CD4-positive, CD25-positive, alpha-beta regulatory T cell (primary cell): ENCODE results near the gene UPK3B. TPM values are rescaled to one million over a fixed set of nuclear protein-coding genes. Genes with fewer than 3 reads are reported as not detected.

Experiments
- polyA plus RNA-seq, 4 donors: library from polyadenylated mRNA; unstranded; fragments of 300-500 nt; fragmentation: Illumina TruSeq; gene quantifications; one replicate each; pipeline ENCODE4 v1.2.3, GENCODE V29; 2021
- total RNA-seq: library from RNA; stranded (reverse); gene quantifications from one replicate; pipeline ENCODE4 v1.2.3, GENCODE V29; 2022

The UPK3B gene
- total and polyA plus RNA-seq, 5 donors from 2014 or later, result 0.17 to 8.4 TPM; not detected in 3

Other genes with a start within 250 kb of the UPK3B start
- gene HSPB1, start 207.9 kb upstream of the UPK3B start, total RNA-seq, result 23.0 TPM
- gene HSPB1, start 207.9 kb upstream of the UPK3B start, polyA plus RNA-seq, result 10 to 100 TPM; 48.8 to 81.2 (median 56.3) TPM
- 36.6 TPM for gene YWHAG, start 151.6 kb upstream of the UPK3B start, total RNA-seq
- gene YWHAG, start 151.6 kb upstream of the UPK3B start, polyA plus RNA-seq, result 1 to 10 TPM; 1.7 to 2.7 (median 2.0) TPM
- gene SSC4D, start 100.9 kb upstream of the UPK3B start, total RNA-seq, result not detected
- under 1 TPM in 2 of 4 donors, not detected in 2; 0.25 to 0.65 TPM for gene SSC4D, start 100.9 kb upstream of the UPK3B start, polyA plus RNA-seq
- 2.2 TPM for gene ZP3, start 85.6 kb upstream of the UPK3B start, total RNA-seq
- 1 to 10 TPM; 1.6 to 4.4 (median 2.9) TPM for gene ZP3, start 85.6 kb upstream of the UPK3B start, polyA plus RNA-seq
- 36.0 TPM for gene DTX2, start 48.8 kb upstream of the UPK3B start, total RNA-seq
- gene DTX2, start 48.8 kb upstream of the UPK3B start, polyA plus RNA-seq, result 10 to 100 TPM; 10.7 to 16.9 (median 15.8) TPM
- gene SPDYE16, start 32.7 kb downstream of the UPK3B start, total RNA-seq, result 2.9 TPM
- under 1 TPM in 2 of 4 donors, not detected in 2; 0.06 to 0.09 TPM for gene SPDYE16, start 32.7 kb downstream of the UPK3B start, polyA plus RNA-seq
- gene POMZP3, start 116.7 kb downstream of the UPK3B start, total RNA-seq, result 22.3 TPM
- 1 to 10 TPM; 3.1 to 5.7 (median 4.1) TPM for gene POMZP3, start 116.7 kb downstream of the UPK3B start, polyA plus RNA-seq